Subcutaneous abdominal adipose tissue (tissue), 5 donors: ENCODE results near the gene FEV.

ENCODE experiments used
- H3K27ac ChIP-seq: one replicate; pipeline ENCODE4 v1.7.0; 2013; ENCODE audit warnings: low read depth, mild to moderate bottlenecking, inconsistent platforms, low read length, moderate library complexity
- H3K27me3 ChIP-seq, 5 donors: one replicate each; pipeline ENCODE4 v1.7.0; 2013; ENCODE audit warnings: low read length in 5 of 5, inconsistent platforms in 1 of 5; ENCODE audit not compliant: control insufficient read depth in 5 of 5, insufficient read depth in 4 of 5
- H3K36me3 ChIP-seq, 5 donors: one replicate each; pipeline ENCODE4 v1.7.0; 2013; ENCODE audit warnings: low read length in 5 of 5; ENCODE audit not compliant: control insufficient read depth in 5 of 5, insufficient read depth in 5 of 5
- H3K4me1 ChIP-seq, 5 donors: one replicate each; pipeline ENCODE4 v1.7.0; 2013; ENCODE audit warnings: low read length in 5 of 5, mild to moderate bottlenecking in 3 of 5, moderate library complexity in 1 of 5; ENCODE audit not compliant: control insufficient read depth in 5 of 5, insufficient read depth in 5 of 5
- H3K4me3 ChIP-seq, 5 donors: one replicate each; pipeline ENCODE4 v1.7.0; 2013; ENCODE audit warnings: low read length in 5 of 5, low read depth in 1 of 5
- H3K9ac ChIP-seq, 5 donors: one replicate each; pipeline ENCODE4 v1.7.0; 2013; ENCODE audit warnings: low read length in 5 of 5, mild to moderate bottlenecking in 4 of 5, moderate library complexity in 3 of 5
- H3K9me3 ChIP-seq, 5 donors: one replicate each; pipeline ENCODE4 v1.7.0; 2013; ENCODE audit warnings: low read length in 5 of 5; ENCODE audit not compliant: control insufficient read depth in 5 of 5
- donor health status: healthy.
- donor health status: healthy.
- donor health status: healthy.
- donor health status: healthy.
- donor health status: healthy.

FEV gene

GRCh38 chr2:218995561-218995960 lies 10.6 kb upstream of the FEV start:
- Histone ChIP-seq H3K9me3 (no peaks in the 10 kb centered on the region), H3K4me3 (peak overlapping the region in 1 of 5 donors; percentile 66), H3K27ac (no peak overlapping the region), H3K4me1 (peaks cover 0 to 28% (median 21%) of the 10 kb centered on the region in 5 donors), H3K27me3 (peaks cover 73 to 83% (median 74%) of the 10 kb centered on the region in 5 donors), H3K9ac (no peak overlapping the region), H3K36me3 (no peaks in the 10 kb centered on the region)

- Histone ChIP-seq H3K9ac (no peak within 1 kb of the TSS), H3K27me3 (peaks cover 73 to 87% (median 80%) of the 10 kb centered on the region in 5 donors), H3K27ac (no peak within 1 kb of the TSS)
Measured at GRCh38 chr2:218993345-218994315, 8.6 kb upstream of the FEV start, which contains the start of gene CRYBA2. CRYBA2 (minus strand) TSS chr2:218993422; CDS start chr2:218993176, 246 bp downstream.

GRCh38 chr2:218992703-218993344 lies 7.8 kb upstream of the FEV start:
- H3K4me3 ChIP-seq: peak overlapping the region in 4 of 5 donors; percentile 36 to 59 (median 40)
- H3K4me1 ChIP-seq: peaks cover 0 to 28% (median 21%) of the 10 kb centered on the region in 5 donors
- H3K9ac ChIP-seq: no peak overlapping the region
- H3K36me3 ChIP-seq: no peaks in the 10 kb centered on the region
- H3K9me3 ChIP-seq: peaks cover 0 to 3% (median 0%) of the 10 kb centered on the region in 5 donors
- H3K27me3 ChIP-seq: peaks cover 79 to 95% (median 84%) of the 10 kb centered on the region in 5 donors
- H3K27ac ChIP-seq: no peak overlapping the region

More at GRCh38 chr2:218993345-218994315, 8.6 kb upstream of the FEV start, which contains the start of gene CRYBA2:
- Histone ChIP-seq H3K4me1 (peaks cover 0 to 28% (median 21%) of the 10 kb centered on the region in 5 donors), H3K9me3 (peaks cover 0 to 3% (median 0%) of the 10 kb centered on the region in 5 donors), H3K4me3 (peak within 1 kb of the TSS in 4 of 5 donors; percentile 36 to 59 (median 40)), H3K36me3 (no peaks in the 10 kb centered on the region)

GRCh38 chr2:218992196-218992595 lies 7.2 kb upstream of the FEV start:
- Histone ChIP-seq H3K4me3 (no peak overlapping the region), H3K9ac (no peak overlapping the region), H3K9me3 (peaks cover 0 to 3% (median 0%) of the 10 kb centered on the region in 5 donors), H3K4me1 (peaks cover 0 to 28% (median 21%) of the 10 kb centered on the region in 5 donors), H3K36me3 (no peaks in the 10 kb centered on the region), H3K27me3 (peaks cover 81 to 95% (median 86%) of the 10 kb centered on the region in 5 donors), H3K27ac (no peak overlapping the region)

GRCh38 chr2:218991674-218992168 lies 6.7 kb upstream of the FEV start:
- Histone ChIP-seq H3K9ac (no peak overlapping the region), H3K27me3 (peaks cover 77 to 96% (median 88%) of the 10 kb centered on the region in 5 donors), H3K9me3 (peaks cover 0 to 3% (median 0%) of the 10 kb centered on the region in 5 donors), H3K27ac (no peak overlapping the region), H3K4me1 (peaks cover 0 to 28% (median 21%) of the 10 kb centered on the region in 5 donors), H3K36me3 (no peaks in the 10 kb centered on the region), H3K4me3 (no peak overlapping the region)

GRCh38 chr2:218990612-218991011 lies 5.6 kb upstream of the FEV start:
- peaks cover 84 to 98% (median 92%) of the 10 kb centered on the region in 5 donors for H3K27me3 ChIP-seq

GRCh38 chr2:218990052-218990451 lies 5.1 kb upstream of the FEV start:
- Histone ChIP-seq H3K9ac (no peak overlapping the region), H3K4me1 (peaks cover 0 to 19% (median 15%) of the 10 kb centered on the region in 5 donors), H3K27ac (no peak overlapping the region), H3K36me3 (no peaks in the 10 kb centered on the region), H3K4me3 (no peak overlapping the region), H3K9me3 (peaks cover 0 to 3% (median 0%) of the 10 kb centered on the region in 5 donors), H3K27me3 (peaks cover 78 to 96% (median 90%) of the 10 kb centered on the region in 5 donors)

More at GRCh38 chr2:218990612-218991011, 5.6 kb upstream of the FEV start:
- H3K4me1 ChIP-seq: peaks cover 0 to 18% (median 16%) of the 10 kb centered on the region in 5 donors
- H3K9me3 ChIP-seq: peaks cover 0 to 3% (median 0%) of the 10 kb centered on the region in 5 donors
- no peaks in the 10 kb centered on the region for H3K36me3 ChIP-seq
- H3K27ac ChIP-seq: no peak overlapping the region
- H3K4me3 ChIP-seq: no peak overlapping the region
- H3K9ac ChIP-seq: no peak overlapping the region

GRCh38 chr2:218988650-218989049 lies 3.7 kb upstream of the FEV start:
- no peaks in the 10 kb centered on the region for H3K36me3 ChIP-seq
- H3K27me3 ChIP-seq: peaks cover 76 to 95% (median 90%) of the 10 kb centered on the region in 5 donors

GRCh38 chr2:218988164-218988563 lies 3.2 kb upstream of the FEV start:
- peaks cover 76 to 95% (median 90%) of the 10 kb centered on the region in 5 donors for H3K27me3 ChIP-seq
- H3K4me3 ChIP-seq: no peak overlapping the region
- peaks cover 0 to 25% (median 17%) of the 10 kb centered on the region in 5 donors for H3K4me1 ChIP-seq
- peaks cover 0 to 3% (median 0%) of the 10 kb centered on the region in 5 donors for H3K9me3 ChIP-seq
- H3K36me3 ChIP-seq: no peaks in the 10 kb centered on the region
- H3K9ac ChIP-seq: no peak overlapping the region
- no peak overlapping the region for H3K27ac ChIP-seq

More at GRCh38 chr2:218988650-218989049, 3.7 kb upstream of the FEV start:
- H3K9ac ChIP-seq: no peak overlapping the region
- H3K4me3 ChIP-seq: no peak overlapping the region
- H3K4me1 ChIP-seq: peaks cover 0 to 26% (median 21%) of the 10 kb centered on the region in 5 donors
- H3K27ac ChIP-seq: no peak overlapping the region
- H3K9me3 ChIP-seq: peaks cover 0 to 3% (median 0%) of the 10 kb centered on the region in 5 donors
